B cell (primary cell): ENCODE results near the gene GEMIN4. TPM values are rescaled to one million over a fixed set of nuclear protein-coding genes. Genes with fewer than 3 reads are reported as not detected.

ENCODE experiments used
- ATAC-seq: fragments of 200-7000 bp; cut with Tn5 transposase; one replicate; pipeline ENCODE4 v1.10.0; 2021; ENCODE audit warnings: low read depth, mild to moderate bottlenecking, moderate number of reproducible peaks, moderate library complexity
- CTCF ChIA-PET: fragments of 350-600 bp; sonication (Branson Sonifier 250); formaldehyde crosslinking; loops from one replicate; lab custom pipeline; 2021; ENCODE audit warnings: antibody characterized with exemption, inconsistent platforms; lab: Charles Lee
- POLR2A ChIA-PET: fragments of 350-600 bp; sonication (Branson Sonifier 250); formaldehyde crosslinking; loops from one replicate; lab custom pipeline; 2021; ENCODE audit warnings: antibody characterized with exemption; lab: Charles Lee
- DNase-seq: peaks from one replicate; pipeline ENCODE4 v3.0.0; 2013
- H2AFZ ChIP-seq: 2 replicates; pipeline ENCODE4 v1.6.1; 2012; ENCODE audit warnings: mild to moderate bottlenecking, low read depth, low read length; ENCODE audit not compliant: insufficient read depth, poor library complexity, severe bottlenecking
- H3K27ac ChIP-seq, 2 donors: 1 replicate in 1 of 2; 2 replicates in 1 of 2; pipeline ENCODE4 v1.5.1; 2012 to 2013; ENCODE audit warnings: low read length in 2 of 2, mild to moderate bottlenecking in 2 of 2, moderate library complexity in 1 of 2
- H3K27me3 ChIP-seq, 4 experiments: fragments of 200-600 bp in 1 of 4; sonication (generic) in 1 of 4; replicated peaks in 1 of 4; 1 replicate in 2 of 4; 2 replicates in 2 of 4; pipeline versions ENCODE4 v1.6.1 to v1.7.0; 2013 to 2016; ENCODE audit warnings: low read length in 3 of 4, mild to moderate bottlenecking in 2 of 4, mixed read lengths in 1 of 4, moderate library complexity in 1 of 4; ENCODE audit not compliant: insufficient read depth in 4 of 4, control insufficient read depth in 3 of 4; ENCODE audit errors: control extremely low read depth in 1 of 4
- H3K36me3 ChIP-seq, 2 experiments: replicated peaks in 1 of 2; 1 replicate in 1 of 2; 2 replicates in 1 of 2; pipeline versions ENCODE4 v1.6.1 to v1.7.1; 2013; ENCODE audit warnings: low read length in 1 of 2; ENCODE audit not compliant: insufficient read depth in 2 of 2, control insufficient read depth in 1 of 2; ENCODE audit errors: control extremely low read depth in 1 of 2, extremely low read depth in 1 of 2
- H3K4me1 ChIP-seq, 2 donors: fragments of 200-600 bp in 1 of 2; sonication (generic) in 1 of 2; 1 replicate in 1 of 2; 2 replicates in 1 of 2; pipeline versions ENCODE4 v1.5.1 to v1.6.1; 2013 to 2017; ENCODE audit warnings: low read length in 2 of 2; ENCODE audit not compliant: control insufficient read depth in 2 of 2, insufficient read depth in 2 of 2
- H3K4me2 ChIP-seq: replicated peaks from 2 replicates; pipeline ENCODE3; 2012; ENCODE audit warnings: mild to moderate bottlenecking, low read depth, low read length; ENCODE audit not compliant: poor library complexity, severe bottlenecking
- H3K4me3 ChIP-seq, 5 experiments: fragments of 200-600 bp in 1 of 5; sonication (generic) in 1 of 5; 1 replicate in 3 of 5; 2 replicates in 2 of 5; pipeline versions ENCODE4 v1.5.1 to v1.7.0; 2011 to 2016; ENCODE audit warnings: low read length in 4 of 5, mild to moderate bottlenecking in 4 of 5, low read depth in 2 of 5, control low read depth in 1 of 5, moderate library complexity in 1 of 5; ENCODE audit not compliant: insufficient read depth in 1 of 5; ENCODE audit errors: control extremely low read depth in 1 of 5, extremely low read depth in 1 of 5
- H3K79me2 ChIP-seq: fragments of 200-600 bp; sonication (generic); one replicate; pipeline ENCODE4 v1.6.0; 2016; ENCODE audit warnings: low read length; ENCODE audit not compliant: control insufficient read depth, insufficient read depth
- H3K9ac ChIP-seq: fragments of 200-600 bp; sonication (generic); 2 replicates; pipeline ENCODE4 v1.6.1; 2017; ENCODE audit warnings: mild to moderate bottlenecking, low read length, moderate library complexity
- H3K9me3 ChIP-seq, 3 donors: one replicate each; pipeline versions ENCODE4 v1.6.1 to v1.7.1; 2013; ENCODE audit warnings: low read length in 2 of 3; ENCODE audit not compliant: control insufficient read depth in 2 of 3, insufficient read depth in 1 of 3; ENCODE audit errors: control extremely low read depth in 1 of 3
- H4K20me1 ChIP-seq: 2 replicates; pipeline ENCODE4 v1.6.0; 2012; ENCODE audit warnings: mild to moderate bottlenecking, low read length; ENCODE audit not compliant: insufficient read depth, control insufficient read depth, poor library complexity, severe bottlenecking
- H3K27ac Mint-ChIP-seq: one replicate; pipeline ENCODE4 v1.8.0; 2021; ENCODE audit warnings: mixed read lengths
- H3K27me3 Mint-ChIP-seq: one replicate; pipeline ENCODE4 v1.8.0; 2021; ENCODE audit warnings: mixed read lengths
- H3K4me1 Mint-ChIP-seq: one replicate; pipeline ENCODE4 v1.8.0; 2021; ENCODE audit warnings: mixed read lengths
- H3K4me3 Mint-ChIP-seq: one replicate; pipeline ENCODE4 v1.8.0; 2021; ENCODE audit warnings: mixed read lengths
- H3K9me3 Mint-ChIP-seq: one replicate; pipeline ENCODE4 v1.8.0; 2022; ENCODE audit warnings: mixed read lengths; ENCODE audit not compliant: insufficient read depth
- CTCF ChIP-seq: fragments of 200-600 bp; IDR thresholded peaks from one replicate; pipeline ENCODE4 v1.8.0; 2022; ENCODE audit warnings: antibody characterized with exemption, mild to moderate bottlenecking
- EZH2 ChIP-seq: IDR thresholded peaks from 2 replicates; pipeline ENCODE4 v1.6.1; 2012; ENCODE audit warnings: borderline replicate concordance, low read depth, mild to moderate bottlenecking, moderate library complexity, low read length; ENCODE audit not compliant: insufficient read depth, poor library complexity, severe bottlenecking
- WGBS: methylation state at CpG from one replicate; pipeline ENCODE4 v1.1.5; 2013; ENCODE audit warnings: missing lambda C conversion rate; ENCODE audit not compliant: insufficient coverage; 5-methylcytosine and 5-hydroxymethylcytosine counted together
- intact Hi-C: fragments of 100-400 bp; cut with micrococcal nuclease; formaldehyde crosslinking; loops from one replicate; pipeline ENCODE4 v1.10.0; 2022
- polyA plus RNA-seq: library from polyadenylated mRNA; depleted of rRNA; stranded (reverse); fragments of >200 nt; gene quantifications from 2 replicates; pipeline ENCODE4 v1.2.3, GENCODE V29; 2012
- total RNA-seq, 2 donors: library from RNA; stranded (reverse); fragments of 120-200 nt in 1 of 2; gene quantifications; 1 replicate in 1 of 2; 2 replicates in 1 of 2; pipeline versions ENCODE4 v1.2.3 to v1.2.4, GENCODE V29; 2013 to 2022

GEMIN4 gene
- total and polyA plus RNA-seq, 2 donors (not counting 1 experiment from before 2014, with no cell fraction given), result 25.6 to 26.1 TPM

- H3K27ac ChIP-seq, result no peak overlapping the region
- 80% methylated on average over 1 of the region's 4 CpGs for WGBS
- TF ChIP-seq EZH2, result no peak
- no peak for TF ChIP-seq CTCF
- Mint-ChIP-seq H3K27ac (peak overlapping the region; percentile 0), H3K4me3 (no peak overlapping the region), H3K9me3 (no peaks in the 10 kb centered on the region), H3K4me1 (no peaks in the 10 kb centered on the region), H3K27me3 (no peaks in the 10 kb centered on the region)
- peaks cover 6 to 18% of the 10 kb centered on the region in 2 experiments for H3K36me3 ChIP-seq
- H2AFZ ChIP-seq, result no peak overlapping the region
- H4K20me1 ChIP-seq, result peaks cover 7% of the 10 kb centered on the region
- H3K79me2 ChIP-seq, result peaks cover 41% of the 10 kb centered on the region
- H3K4me1 ChIP-seq, result no peaks in the 10 kb centered on the region
- intact Hi-C loops, result loop anchor here (5.0 kb wide), 1 partner anchor 562 kb away; a partner anchor contains a TSS
- ATAC-seq, result no peak
- H3K9me3 ChIP-seq, result no peaks in the 10 kb centered on the region
- H3K4me3 ChIP-seq, result no peak overlapping the region
- no peak for DNase-seq
- H3K9ac ChIP-seq, result no peak overlapping the region
- ChIA-PET POLR2A (no interaction called here), CTCF (interaction anchor here (0.5 to 3.8 kb wide), 4 partner anchors 67 to 487 kb away, joined by 3 to 17 read pairs (median 3); a partner anchor contains a TSS)
- no peaks in the 10 kb centered on the region for H3K27me3 ChIP-seq
- H3K4me2 ChIP-seq, result no peak overlapping the region
Observed at GRCh38 chr17:704111-704864, 47.8 kb downstream of the GEMIN4 start.
